Naive thymus-derived CD4-positive, alpha-beta T cell (primary cell): ENCODE measurements around the gene CCDC136. TPM values are rescaled to one million over a fixed set of nuclear protein-coding genes. Genes with fewer than 3 reads are reported as not detected.

Experiments
- ATAC-seq: fragments of 150-1000 bp; cut with Tn5 transposase; 2 replicates; pipeline ENCODE4 v1.10.0; 2021; ENCODE audit warnings: mild to moderate bottlenecking, moderate library complexity
- CTCF ChIA-PET: fragments of 350-600 bp; sonication (Branson Sonifier 250); formaldehyde crosslinking; loops from one replicate; lab custom pipeline; 2021; ENCODE audit warnings: antibody characterized with exemption; lab: Charles Lee
- POLR2A ChIA-PET: fragments of 350-600 bp; sonication (Branson Sonifier 250); formaldehyde crosslinking; loops from one replicate; lab custom pipeline; 2021; ENCODE audit warnings: antibody characterized with exemption, inconsistent platforms; lab: Charles Lee
- DNase-seq, 9 donors: peaks; one replicate each; pipeline versions ENCODE4 v3.0.0 to v3.0.0-alpha.2; 2020 to 2022; ENCODE audit warnings: mixed read lengths in 1 of 9
- H3K27ac ChIP-seq: one replicate; pipeline ENCODE4 v1.7.0; 2013; ENCODE audit warnings: mild to moderate bottlenecking, low read depth, low read length, moderate library complexity
- H3K27me3 ChIP-seq, 2 donors: one replicate each; pipeline ENCODE4 v1.7.0; 2013; ENCODE audit warnings: low read length in 2 of 2, mild to moderate bottlenecking in 2 of 2, moderate library complexity in 2 of 2; ENCODE audit not compliant: control insufficient read depth in 2 of 2, insufficient read depth in 2 of 2
- H3K36me3 ChIP-seq, 3 experiments: 1 replicate in 2 of 3; 2 replicates in 1 of 3; pipeline ENCODE4 v1.7.0; 2013; ENCODE audit warnings: low read length in 3 of 3, mild to moderate bottlenecking in 3 of 3, moderate library complexity in 1 of 3; ENCODE audit not compliant: insufficient read depth in 3 of 3, control insufficient read depth in 2 of 3
- H3K4me1 ChIP-seq, 2 donors: one replicate each; pipeline ENCODE4 v1.7.0; 2013; ENCODE audit warnings: low read length in 2 of 2, mild to moderate bottlenecking in 2 of 2, moderate library complexity in 1 of 2; ENCODE audit not compliant: control insufficient read depth in 2 of 2, insufficient read depth in 2 of 2
- H3K4me3 ChIP-seq: 2 replicates; pipeline ENCODE4 v1.7.0; 2013; ENCODE audit warnings: mild to moderate bottlenecking, low read length
- H3K9me3 ChIP-seq, 3 experiments: 1 replicate in 2 of 3; 2 replicates in 1 of 3; pipeline ENCODE4 v1.7.0; 2013; ENCODE audit warnings: low read length in 3 of 3; ENCODE audit not compliant: control insufficient read depth in 2 of 3
- H3K27ac Mint-ChIP-seq, 9 donors: one replicate each; pipeline ENCODE4 v1.8.0; 2020 to 2022; ENCODE audit warnings: mixed read lengths in 9 of 9, mild to moderate bottlenecking in 8 of 9, moderate library complexity in 5 of 9, inconsistent platforms in 2 of 9
- H3K27me3 Mint-ChIP-seq, 5 donors: one replicate each; pipeline ENCODE4 v1.8.0; 2021 to 2022; ENCODE audit warnings: mixed read lengths in 5 of 5, mild to moderate bottlenecking in 1 of 5
- H3K36me3 Mint-ChIP-seq, 5 donors: one replicate each; pipeline ENCODE4 v1.8.0; 2020 to 2022; ENCODE audit warnings: mixed read lengths in 5 of 5, mild to moderate bottlenecking in 3 of 5, inconsistent platforms in 1 of 5
- H3K4me1 Mint-ChIP-seq, 7 donors: one replicate each; pipeline ENCODE4 v1.8.0; 2020 to 2022; ENCODE audit warnings: mixed read lengths in 7 of 7, mild to moderate bottlenecking in 3 of 7, inconsistent platforms in 1 of 7
- H3K4me3 Mint-ChIP-seq, 10 donors: one replicate each; pipeline ENCODE4 v1.8.0; 2020 to 2022; ENCODE audit warnings: mild to moderate bottlenecking in 10 of 10, mixed read lengths in 10 of 10, moderate library complexity in 6 of 10, inconsistent platforms in 2 of 10
- H3K9me3 Mint-ChIP-seq, 11 donors: one replicate each; pipeline ENCODE4 v1.8.0; 2020 to 2022; ENCODE audit warnings: mixed read lengths in 11 of 11, mild to moderate bottlenecking in 4 of 11, inconsistent platforms in 1 of 11, moderate library complexity in 1 of 11
- intact Hi-C, 2 donors: fragments of 100-400 bp; cut with micrococcal nuclease; formaldehyde crosslinking; loops; one replicate each; pipeline ENCODE4 v1.15.1; 2023
- polyA plus RNA-seq, 2 donors: library from polyadenylated mRNA; unstranded; fragments of 300-500 nt; fragmentation: Illumina TruSeq; gene quantifications; one replicate each; pipeline ENCODE4 v1.2.3, GENCODE V29; 2021
- total RNA-seq, 6 experiments: library from RNA in 5 of 6; stranded (reverse) in 5 of 6; gene quantifications; 1 replicate in 5 of 6; 2 replicates in 1 of 6; pipeline ENCODE4 v1.2.3 and lab custom pipeline; 2021 to 2026

Gene CCDC136
- total and polyA plus RNA-seq, 7 experiments from 2014 or later = 0.70 to 14.0 (median 7.2) TPM

DNA sequence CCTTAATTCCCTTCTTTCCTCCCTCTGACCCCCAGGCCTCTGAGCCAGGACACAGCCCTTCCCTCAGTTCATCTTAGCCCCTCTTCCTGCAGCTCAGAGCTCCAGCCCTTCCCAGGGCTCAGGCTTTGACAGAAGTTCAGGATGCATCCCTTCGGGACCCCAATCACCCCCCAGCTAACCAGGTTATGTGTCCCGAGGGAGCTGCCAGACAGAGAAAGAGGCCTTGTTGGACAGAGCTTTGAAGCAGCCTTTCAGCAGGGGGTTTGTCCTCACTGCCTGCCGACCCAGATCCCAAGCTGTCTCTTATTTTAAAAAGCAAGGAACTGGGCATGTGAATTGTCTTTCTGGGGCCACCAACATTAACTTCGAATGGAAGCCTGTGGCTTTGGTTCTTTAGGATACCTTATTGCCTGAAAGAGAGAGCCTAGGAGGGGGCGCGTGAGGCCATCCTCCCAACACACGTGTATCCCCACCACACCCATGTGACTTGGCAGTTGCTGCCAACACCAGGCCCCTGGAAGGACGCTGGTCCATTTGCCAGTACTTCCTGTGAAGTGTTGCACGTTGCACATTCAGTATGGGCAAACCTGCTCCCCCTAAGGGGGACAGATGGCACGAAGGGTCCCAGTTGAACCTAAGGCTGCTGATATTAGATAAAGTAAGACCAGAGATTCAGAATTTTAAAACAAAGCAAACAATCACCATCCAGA is 858 bp downstream of the CCDC136 start:
- peak overlapping the region; percentile 38 to 90 (median 72) for H3K4me3 Mint-ChIP-seq
- H3K4me3 ChIP-seq = no peak overlapping the region
- peaks cover 6 to 29% (median 12%) of the 10 kb centered on the region in 7 donors for H3K4me1 Mint-ChIP-seq
- H3K27ac ChIP-seq = no peak overlapping the region
- intact Hi-C loops = loop anchor here (5.0 kb wide), 3 partner anchors 50 to 70 kb away; partner anchors contain the start of genes ATP6V1F (in 2 of the 2) and CALU (in 1 of the 2)
- no peaks in the 10 kb centered on the region for H3K9me3 ChIP-seq
- peaks cover 0 to 3% (median 0%) of the 10 kb centered on the region in 3 experiments for H3K36me3 ChIP-seq
- no peaks in the 10 kb centered on the region for H3K27me3 ChIP-seq
- ChIA-PET POLR2A (no interaction called here), CTCF (no interaction called here)
- peak overlapping the region in 2 of 9 donors; percentile 38 to 56 for H3K27ac Mint-ChIP-seq
- DNase-seq = no peak
- H3K27me3 Mint-ChIP-seq = peaks cover 0 to 28% (median 0%) of the 10 kb centered on the region in 5 donors
- no peak for ATAC-seq
- H3K36me3 Mint-ChIP-seq = peaks cover 0 to 15% (median 5%) of the 10 kb centered on the region in 5 donors
- H3K9me3 Mint-ChIP-seq = no peaks in the 10 kb centered on the region
- H3K4me1 ChIP-seq = peaks cover 0 to 3% of the 10 kb centered on the region in 2 donors

DNA sequence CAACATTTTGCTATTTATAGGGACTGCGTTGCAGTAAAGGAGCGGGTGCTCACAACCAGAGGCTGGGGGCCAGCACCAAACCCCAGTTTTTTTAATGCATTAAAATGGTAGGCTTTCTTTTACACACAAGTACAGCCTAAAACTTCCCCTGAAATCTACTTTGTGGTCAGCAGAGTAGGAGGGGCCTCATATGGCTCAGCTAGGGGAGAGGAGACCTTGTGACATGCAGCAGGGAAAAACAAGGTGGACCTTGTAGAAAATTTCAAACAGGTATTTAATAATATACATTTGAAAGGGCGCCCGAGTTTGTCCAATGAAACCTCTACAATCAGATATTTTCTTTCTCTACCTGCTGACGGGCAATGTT is 1.4 kb downstream of the CCDC136 start:
- intact Hi-C loops = loop anchor here (5.0 kb wide), 3 partner anchors 49 to 69 kb away; partner anchors contain the start of genes ATP6V1F (in 2 of the 2) and CALU (in 1 of the 2)
- no peaks in the 10 kb centered on the region for H3K27me3 ChIP-seq
- Mint-ChIP-seq H3K36me3 (peaks cover 0 to 16% (median 5%) of the 10 kb centered on the region in 5 donors), H3K27ac (peak overlapping the region in 1 of 9 donors; percentile 56), H3K9me3 (no peaks in the 10 kb centered on the region), H3K27me3 (peaks cover 0 to 25% (median 0%) of the 10 kb centered on the region in 5 donors), H3K4me3 (peak overlapping the region in 5 of 10 donors; percentile 6 to 90 (median 62)), H3K4me1 (peaks cover 6 to 28% (median 12%) of the 10 kb centered on the region in 7 donors)
- H3K4me1 ChIP-seq = peaks cover 0 to 3% of the 10 kb centered on the region in 2 donors
- H3K9me3 ChIP-seq = no peaks in the 10 kb centered on the region
- H3K36me3 ChIP-seq = peaks cover 0 to 3% (median 0%) of the 10 kb centered on the region in 3 experiments
- ChIA-PET CTCF (no interaction called here), POLR2A (no interaction called here)
- ATAC-seq (no peak), DNase-seq (no peak)
- H3K27ac ChIP-seq = no peak overlapping the region
- H3K4me3 ChIP-seq = no peak overlapping the region

DNA sequence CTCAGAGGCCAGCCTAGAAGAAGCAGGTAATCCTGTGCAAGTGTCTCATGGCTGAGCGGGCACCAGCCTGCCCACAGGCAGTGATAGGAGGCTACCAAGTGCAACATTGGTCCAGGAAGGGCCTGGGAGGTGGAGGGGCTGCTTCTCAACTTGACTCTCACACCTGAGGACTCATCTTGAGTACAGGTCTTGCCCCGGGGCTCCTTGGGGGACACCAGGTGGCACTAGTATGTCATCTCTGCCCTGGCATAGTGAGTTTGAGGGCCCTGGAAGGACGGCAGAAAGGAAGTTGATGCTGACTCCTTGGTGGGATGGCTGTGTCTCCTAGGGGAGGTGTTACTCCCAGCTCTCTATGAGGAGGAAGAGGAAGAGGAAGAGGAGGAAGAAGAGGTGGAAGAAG is 2.3 kb downstream of the CCDC136 start:
- H3K9me3 ChIP-seq = no peaks in the 10 kb centered on the region
- peak overlapping the region in 3 of 10 donors; percentile 4 to 59 (median 21) for H3K4me3 Mint-ChIP-seq
- ATAC-seq (no peak), DNase-seq (peak in 4 of 9 donors; percentile 21 to 38 (median 34))
- POLR2A ChIA-PET = no interaction called here
- H3K36me3 ChIP-seq = peaks cover 0 to 3% (median 0%) of the 10 kb centered on the region in 3 experiments
- peaks cover 0 to 16% (median 5%) of the 10 kb centered on the region in 5 donors for H3K36me3 Mint-ChIP-seq
- peaks cover 0 to 17% (median 0%) of the 10 kb centered on the region in 5 donors for H3K27me3 Mint-ChIP-seq
- H3K27me3 ChIP-seq = no peaks in the 10 kb centered on the region
- H3K27ac ChIP-seq = no peak overlapping the region
- H3K4me1 ChIP-seq = peaks cover 0 to 3% of the 10 kb centered on the region in 2 donors
- H3K4me1 Mint-ChIP-seq = peaks cover 6 to 23% (median 12%) of the 10 kb centered on the region in 7 donors
- CTCF ChIA-PET = interaction anchor here (0.8 kb wide), 1 partner anchor 92 kb away, joined by 3 read pairs; no protein-coding TSS in a partner anchor
- no peaks in the 10 kb centered on the region for H3K9me3 Mint-ChIP-seq
- H3K27ac Mint-ChIP-seq = peak overlapping the region in 2 of 9 donors; percentile 69 to 77
- intact Hi-C loops = loop anchor here (1.0 to 5.0 kb wide), 4 partner anchors 48 to 89 kb away; partner anchors contain the start of genes ATP6V1F (in 2 of the 2) and CALU (in 1 of the 2)
- no peak overlapping the region for H3K4me3 ChIP-seq

DNA sequence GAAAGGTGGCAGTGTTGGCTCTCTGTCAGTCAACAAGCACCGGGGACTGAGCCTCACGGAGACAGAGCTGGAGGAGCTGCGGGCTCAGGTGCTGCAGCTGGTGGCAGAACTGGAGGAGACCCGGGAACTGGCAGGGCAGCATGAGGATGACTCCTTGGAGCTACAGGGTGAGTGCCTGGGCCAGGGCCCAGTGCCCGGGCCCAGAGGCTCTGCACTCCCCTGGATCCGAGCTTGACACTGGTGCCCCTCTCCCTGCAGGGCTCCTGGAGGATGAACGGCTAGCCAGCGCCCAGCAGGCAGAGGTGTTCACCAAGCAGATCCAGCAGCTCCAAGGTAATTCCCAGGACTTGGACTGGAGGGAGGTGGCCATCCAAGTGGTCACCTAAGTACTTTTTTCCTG is 2.7 kb downstream of the CCDC136 start:
- H3K27ac Mint-ChIP-seq = no peak overlapping the region
- Histone ChIP-seq H3K9me3 (no peaks in the 10 kb centered on the region), H3K27me3 (no peaks in the 10 kb centered on the region), H3K4me3 (no peak overlapping the region), H3K4me1 (peaks cover 0 to 3% of the 10 kb centered on the region in 2 donors), H3K36me3 (peaks cover 0 to 3% (median 0%) of the 10 kb centered on the region in 3 experiments), H3K27ac (no peak overlapping the region)
- H3K9me3 Mint-ChIP-seq = no peaks in the 10 kb centered on the region
- POLR2A ChIA-PET = no interaction called here
- ATAC-seq (no peak), DNase-seq (no peak)
- peaks cover 6 to 19% (median 12%) of the 10 kb centered on the region in 7 donors for H3K4me1 Mint-ChIP-seq
- H3K36me3 Mint-ChIP-seq = peaks cover 0 to 16% (median 5%) of the 10 kb centered on the region in 5 donors
- no peak overlapping the region for H3K4me3 Mint-ChIP-seq
- CTCF ChIA-PET = interaction anchor here (0.8 kb wide), 1 partner anchor 91 kb away, joined by 3 read pairs; no protein-coding TSS in a partner anchor
- peaks cover 0 to 13% (median 0%) of the 10 kb centered on the region in 5 donors for H3K27me3 Mint-ChIP-seq
- intact Hi-C loops = loop anchor here (1.0 to 5.0 kb wide), 4 partner anchors 48 to 89 kb away; partner anchors contain the start of genes ATP6V1F (in 2 of the 2) and CALU (in 1 of the 2)

DNA sequence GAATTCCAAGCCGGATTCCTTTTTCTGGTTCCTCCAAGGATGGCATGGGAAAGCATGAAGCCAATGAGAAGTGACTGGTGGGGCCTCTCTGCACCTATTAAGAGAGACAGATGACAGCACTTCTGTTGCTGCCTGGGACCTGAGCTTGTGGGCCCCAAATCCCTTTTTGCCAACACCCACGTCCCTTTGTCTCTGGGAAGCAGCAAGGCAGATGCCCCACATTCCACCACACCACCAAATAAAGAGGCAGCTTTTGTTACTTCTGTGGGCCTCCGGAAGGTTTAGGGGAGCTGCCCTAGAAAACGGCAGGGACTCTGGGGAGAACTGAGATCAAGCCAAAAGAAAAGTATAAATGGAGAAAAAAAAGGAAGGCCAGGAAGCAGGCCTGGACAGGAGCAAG is 3.4 kb downstream of the CCDC136 start:
- CTCF ChIA-PET = interaction anchor here (0.7 to 1.3 kb wide), 2 partner anchors 88 to 1414 kb away, joined by 3 read pairs; no protein-coding TSS in a partner anchor

DNA sequence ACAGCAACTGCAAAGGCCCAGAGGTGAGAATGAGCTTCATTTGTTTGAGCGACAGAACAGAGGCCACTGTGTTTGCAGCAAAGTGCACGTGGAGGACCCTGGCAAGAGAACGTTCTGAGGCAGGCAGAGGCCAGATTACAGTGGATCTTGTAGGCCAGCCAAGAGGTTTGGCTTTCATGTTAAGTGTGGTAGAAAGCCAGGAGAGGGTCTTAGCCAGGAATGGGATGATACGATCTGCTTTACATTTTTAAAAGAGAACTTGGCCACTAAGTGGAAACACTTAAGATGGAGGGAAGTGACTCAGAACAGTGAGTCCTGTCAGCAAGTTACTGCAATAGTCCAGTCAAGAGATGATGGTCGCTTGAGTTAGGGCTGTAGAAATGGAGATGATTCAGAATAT is 4.6 kb downstream of the CCDC136 start:
- Histone ChIP-seq H3K4me1 (peaks cover 0 to 3% of the 10 kb centered on the region in 2 donors), H3K9me3 (no peaks in the 10 kb centered on the region), H3K4me3 (no peak overlapping the region), H3K27ac (no peak overlapping the region), H3K36me3 (peaks cover 0 to 3% (median 0%) of the 10 kb centered on the region in 3 experiments), H3K27me3 (no peaks in the 10 kb centered on the region)
- ATAC-seq (no peak), DNase-seq (no peak)
- no peak overlapping the region for H3K4me3 Mint-ChIP-seq
- peaks cover 0 to 2% (median 0%) of the 10 kb centered on the region in 5 donors for H3K27me3 Mint-ChIP-seq
- H3K27ac Mint-ChIP-seq = peak overlapping the region in 1 of 9 donors; percentile 9
- POLR2A ChIA-PET = no interaction called here
- H3K4me1 Mint-ChIP-seq = peaks cover 0 to 10% (median 7%) of the 10 kb centered on the region in 7 donors
- intact Hi-C loops = no loop called here
- peaks cover 0 to 19% (median 11%) of the 10 kb centered on the region in 5 donors for H3K36me3 Mint-ChIP-seq
- H3K9me3 Mint-ChIP-seq = no peaks in the 10 kb centered on the region
- CTCF ChIA-PET = interaction anchor here (1.3 kb wide), 1 partner anchor 87 kb away, joined by 3 read pairs; no protein-coding TSS in a partner anchor

More for the DNA sequence above, 3.4 kb downstream of the CCDC136 start:
- intact Hi-C loops = no loop called here
- ATAC-seq = no peak
- POLR2A ChIA-PET = no interaction called here
- H3K4me3 ChIP-seq = no peak overlapping the region
- peaks cover 0 to 3% of the 10 kb centered on the region in 2 donors for H3K4me1 ChIP-seq
- H3K4me1 Mint-ChIP-seq = peaks cover 4 to 15% (median 12%) of the 10 kb centered on the region in 7 donors
- no peaks in the 10 kb centered on the region for H3K9me3 Mint-ChIP-seq
- H3K4me3 Mint-ChIP-seq = peak overlapping the region in 1 of 10 donors; percentile 10
- no peaks in the 10 kb centered on the region for H3K27me3 ChIP-seq
- peaks cover 0 to 3% (median 0%) of the 10 kb centered on the region in 3 experiments for H3K36me3 ChIP-seq
- peaks cover 0 to 16% (median 5%) of the 10 kb centered on the region in 5 donors for H3K36me3 Mint-ChIP-seq
- H3K27ac Mint-ChIP-seq = peak overlapping the region in 1 of 9 donors; percentile 55
- no peak overlapping the region for H3K27ac ChIP-seq
- no peak for DNase-seq
- peaks cover 0 to 6% (median 0%) of the 10 kb centered on the region in 5 donors for H3K27me3 Mint-ChIP-seq
- no peaks in the 10 kb centered on the region for H3K9me3 ChIP-seq
